ENCODE data around the gene SIX5. TPM values are rescaled to one million over a fixed set of nuclear protein-coding genes. Genes with fewer than 3 reads are reported as not detected.

The SIX5 gene
- total RNA-seq, 1 donor from 2014 or later = 21.9 TPM

GRCh38 chr19:45771311-45771933 is 2.4 kb upstream of the SIX5 start:
- H3K27me3 Mint-ChIP-seq (ENCODE audit: unreplicated experiment) = peaks cover 25% of the 10 kb centered on the region
- H3K9me3 Mint-ChIP-seq (ENCODE audit: unreplicated experiment) = no peaks in the 10 kb centered on the region
- TF ChIP-seq CTCF (IDR thresholded peaks at IDR 0.05; ENCODE audit: unreplicated experiment) = no peak
- DNase-seq (ENCODE audit: low spot score) = no peak
- H3K4me1 Mint-ChIP-seq (ENCODE audit: unreplicated experiment) = peaks cover 9% of the 10 kb centered on the region
- peaks cover 21% of the 10 kb centered on the region for H3K36me3 Mint-ChIP-seq (ENCODE audit: low read depth, unreplicated experiment)
- H3K27ac Mint-ChIP-seq (ENCODE audit: unreplicated experiment) = peak overlapping the region; percentile 54
- H3K4me3 Mint-ChIP-seq (ENCODE audit: unreplicated experiment) = peak overlapping the region; percentile 86

- peak; percentile 99 for TF ChIP-seq CTCF (IDR thresholded peaks at IDR 0.05; ENCODE audit: unreplicated experiment)
- DNase-seq (ENCODE audit: low spot score) = peak; percentile 96
- Mint-ChIP-seq H3K27ac (ENCODE audit: unreplicated experiment) (peak overlapping the region; percentile 54), H3K4me3 (ENCODE audit: unreplicated experiment) (peak overlapping the region; percentile 92), H3K4me1 (ENCODE audit: unreplicated experiment) (peaks cover 9% of the 10 kb centered on the region), H3K27me3 (ENCODE audit: unreplicated experiment) (peaks cover 29% of the 10 kb centered on the region), H3K36me3 (ENCODE audit: low read depth, unreplicated experiment) (peaks cover 21% of the 10 kb centered on the region), H3K9me3 (ENCODE audit: unreplicated experiment) (no peaks in the 10 kb centered on the region)
These were observed 1.4 kb upstream of the SIX5 start for GRCh38 chr19:45770192-45771101.

- Mint-ChIP-seq H3K4me3 (ENCODE audit: unreplicated experiment) (peak overlapping the region; percentile 92), H3K27me3 (ENCODE audit: unreplicated experiment) (peaks cover 29% of the 10 kb centered on the region), H3K27ac (ENCODE audit: unreplicated experiment) (peak overlapping the region; percentile 82), H3K9me3 (ENCODE audit: unreplicated experiment) (no peaks in the 10 kb centered on the region), H3K36me3 (ENCODE audit: low read depth, unreplicated experiment) (peaks cover 18% of the 10 kb centered on the region), H3K4me1 (ENCODE audit: unreplicated experiment) (peaks cover 12% of the 10 kb centered on the region)
- TF ChIP-seq CTCF (IDR thresholded peaks at IDR 0.05; ENCODE audit: unreplicated experiment) = no peak
- DNase-seq (ENCODE audit: low spot score) = no peak
These were observed 754 bp upstream of the SIX5 start for GRCh38 chr19:45769821-45770191.

- Mint-ChIP-seq H3K36me3 (ENCODE audit: low read depth, unreplicated experiment) (peaks cover 14% of the 10 kb centered on the region), H3K27ac (ENCODE audit: unreplicated experiment) (peak overlapping the region; percentile 92), H3K9me3 (ENCODE audit: unreplicated experiment) (no peaks in the 10 kb centered on the region), H3K4me1 (ENCODE audit: unreplicated experiment) (peaks cover 15% of the 10 kb centered on the region), H3K4me3 (ENCODE audit: unreplicated experiment) (peak overlapping the region; percentile 93), H3K27me3 (ENCODE audit: unreplicated experiment) (peaks cover 29% of the 10 kb centered on the region)
- peak; percentile 59 for DNase-seq (ENCODE audit: low spot score)
- no peak for TF ChIP-seq CTCF (IDR thresholded peaks at IDR 0.05; ENCODE audit: unreplicated experiment)
These were observed 433 bp downstream of the SIX5 start for GRCh38 chr19:45768655-45768983.
